ENCODE measurements around the gene BBLN.

Gene BBLN

GRCh38 chr9:128192601-128193371 lies 32.7 kb downstream of the BBLN start:
- peak in 1 of 2 donors; percentile 58 for DNase-seq

GRCh38 chr9:128193469-128194096 lies 33.5 kb downstream of the BBLN start:
- DNase-seq, result no peak

- DNase-seq, result no peak
Observed at GRCh38 chr9:128201441-128202369, 41.6 kb downstream of the BBLN start.

- no peak for DNase-seq
Observed at GRCh38 chr9:128202648-128203023, 42.6 kb downstream of the BBLN start.

- DNase-seq, result peak; percentile 73 to 80
Observed at GRCh38 chr9:128203024-128203706, 43.1 kb downstream of the BBLN start, which contains the start of gene DNM1. TSS of gene DNM1 (plus strand) at chr9:128203379. CDS start at chr9:128203471, 92 bp downstream.

- DNase-seq, result peak in 1 of 2 donors; percentile 21
Observed at GRCh38 chr9:128203707-128204551, 43.9 kb downstream of the BBLN start.

GRCh38 chr9:128204858-128205257 lies 44.8 kb downstream of the BBLN start:
- no peak for DNase-seq

- no peak for DNase-seq
Observed at GRCh38 chr9:128205296-128205944, 45.4 kb downstream of the BBLN start.

- DNase-seq, result no peak
Observed at GRCh38 chr9:128206484-128206883, 46.4 kb downstream of the BBLN start.

GRCh38 chr9:128206916-128207910 lies 47.1 kb downstream of the BBLN start:
- no peak for DNase-seq

- no peak for DNase-seq
Observed at GRCh38 chr9:128208386-128208785, 48.3 kb downstream of the BBLN start.

GRCh38 chr9:128208946-128209669 lies 49.0 kb downstream of the BBLN start:
- DNase-seq, result no peak

- DNase-seq, result no peak
Observed at GRCh38 chr9:128211186-128211980, 51.3 kb downstream of the BBLN start.

GRCh38 chr9:128211981-128212281 lies 51.9 kb downstream of the BBLN start:
- DNase-seq, result no peak

All from CD4-positive, alpha-beta T cell treated with Interleukin-4 for 1 hour (primary cell).